GM20000 (cell line): ENCODE measurements around the gene PPP1R9B.

Experiments
- DNase-seq: peaks from one replicate; pipeline ENCODE4 v3.0.0; 2012; ENCODE audit warnings: low spot score
- CTCF ChIP-seq: IDR thresholded peaks from 2 replicates; pipeline ENCODE4 v1.5.1; 2012; ENCODE audit warnings: mild to moderate bottlenecking, control low read depth; ENCODE audit errors: extremely low read depth, missing control alignments

The PPP1R9B gene

DNA sequence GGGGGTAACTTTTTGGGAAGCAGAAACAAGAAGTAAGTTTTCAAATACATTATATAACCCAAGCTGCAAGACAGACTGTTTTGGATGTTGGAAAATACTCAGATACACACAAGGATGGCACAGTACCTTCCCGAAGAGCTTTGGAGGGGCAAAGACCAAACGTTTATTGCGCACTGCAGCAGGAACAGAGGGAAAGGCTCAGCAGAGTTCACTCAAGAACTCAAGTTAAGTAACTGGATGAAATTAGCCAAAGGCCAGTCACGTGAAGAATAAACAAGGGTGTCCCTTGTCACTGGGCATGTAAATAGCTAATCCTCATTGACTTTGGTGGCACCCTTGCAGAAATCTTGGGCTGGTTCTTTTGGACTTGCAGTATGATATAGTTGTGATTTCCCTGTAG is 52.6 kb downstream of the PPP1R9B start:
- DNase-seq = no peak

GRCh38 chr17:50097455-50097854 is 53.0 kb downstream of the PPP1R9B start:
- DNase-seq = no peak
- TF ChIP-seq CTCF = no peak

More for the DNA sequence above, 52.6 kb downstream of the PPP1R9B start:
- no peak for TF ChIP-seq CTCF

- DNase-seq = no peak
- no peak for TF ChIP-seq CTCF
These were observed 53.7 kb downstream of the PPP1R9B start for GRCh38 chr17:50096758-50097157.

DNA sequence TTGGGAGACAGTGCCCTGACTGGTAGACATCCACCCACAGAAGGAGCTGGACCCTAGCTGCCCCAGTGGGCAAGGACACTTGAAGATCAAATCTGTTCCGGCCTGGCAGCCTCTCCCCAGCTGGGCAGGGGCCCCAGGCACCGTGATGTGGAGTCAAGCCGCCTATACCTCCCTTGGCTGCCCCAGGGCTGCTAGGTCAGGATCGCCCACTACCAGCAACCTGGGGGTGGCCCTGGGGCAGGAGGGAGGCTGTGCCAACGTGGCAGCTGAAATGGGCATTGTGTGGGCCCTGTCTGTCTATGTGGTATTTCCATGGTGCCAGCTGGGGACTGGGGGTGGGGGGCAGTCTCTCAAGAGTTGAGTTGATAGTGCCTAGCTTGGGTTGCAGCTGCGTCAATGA is 54.4 kb downstream of the PPP1R9B start:
- no peak for TF ChIP-seq CTCF
- DNase-seq = no peak

- no peak for TF ChIP-seq CTCF
- DNase-seq = no peak
These were observed 54.8 kb downstream of the PPP1R9B start for GRCh38 chr17:50095626-50096037.

DNA sequence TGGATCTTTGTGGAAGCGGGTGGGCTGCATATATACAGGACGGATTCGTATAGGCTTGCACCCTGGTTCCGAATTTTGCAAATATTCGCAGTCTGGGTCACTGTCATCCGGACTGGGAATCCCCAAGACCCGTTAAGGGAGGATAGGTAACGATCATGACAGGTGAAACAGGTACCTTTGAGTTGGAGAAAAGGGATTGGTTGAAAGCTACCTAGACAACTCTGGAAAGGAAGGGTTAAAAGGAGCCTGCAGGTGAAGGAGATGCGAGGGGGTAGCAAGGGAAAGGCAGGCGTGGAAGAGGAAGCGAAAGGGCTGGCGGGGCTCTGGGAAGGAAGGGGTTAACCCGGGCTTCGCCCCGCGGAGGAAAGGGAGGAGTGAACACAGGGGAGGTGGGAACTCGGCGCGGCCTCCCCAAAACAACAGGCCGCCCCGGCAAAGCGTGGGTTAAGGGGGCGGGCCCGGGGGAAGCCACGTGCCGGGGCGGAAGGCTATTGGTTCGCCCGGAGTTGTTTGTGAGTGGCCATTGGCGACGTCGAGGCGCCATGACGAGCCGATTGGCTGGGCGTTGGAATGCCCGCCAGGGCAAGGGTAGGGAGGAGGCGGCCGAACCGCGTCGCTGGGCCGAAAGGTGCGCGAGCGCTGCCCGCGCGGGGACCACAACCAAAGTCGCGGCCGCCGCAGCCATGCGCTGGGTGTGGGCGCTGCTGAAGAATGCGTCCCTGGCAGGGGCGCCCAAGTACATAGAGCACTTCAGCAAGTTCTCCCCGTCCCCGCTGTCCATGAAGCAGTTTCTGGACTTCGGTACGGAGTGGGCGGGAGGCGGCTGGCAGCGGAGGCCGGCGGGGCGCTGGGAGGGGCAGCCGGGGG is 55.5 kb downstream of the PPP1R9B start, which contains the start of gene PDK2:
TSS of gene PDK2 (plus strand) at position 599 of the 867 bp plus-strand sequence. CDS start at position 684, 85 bp downstream.
- peak; percentile 98 for DNase-seq
- no peak for TF ChIP-seq CTCF

DNA sequence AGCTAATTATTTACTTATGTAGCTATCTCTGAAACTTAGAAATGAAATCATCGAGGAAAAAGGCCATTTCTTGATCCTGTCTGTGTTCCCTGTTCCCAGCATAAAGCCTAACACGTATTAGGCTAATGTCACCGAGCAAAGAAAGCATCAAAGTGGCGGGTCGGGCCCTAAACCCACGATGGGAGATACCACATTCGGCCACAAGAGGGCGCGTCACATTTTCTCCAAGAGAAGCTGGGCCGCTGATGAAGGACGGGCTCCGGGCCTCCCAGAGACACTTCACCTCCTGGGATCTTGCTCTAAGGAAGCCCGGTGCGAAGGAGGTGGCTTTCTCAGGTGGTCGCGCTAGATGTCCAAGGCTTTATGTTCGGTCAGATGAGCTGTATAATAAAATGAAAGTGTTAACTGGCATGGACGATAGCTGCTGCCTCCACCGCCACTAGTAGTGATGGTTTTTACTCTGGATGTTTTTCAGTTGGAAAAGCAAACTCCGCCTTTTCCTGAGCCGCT is 56.2 kb downstream of the PPP1R9B start:
- peak; percentile 89 for DNase-seq
- TF ChIP-seq CTCF = peak; percentile 78
